Neutrophil (primary cell): ENCODE results near the gene NAALADL2.

Source experiments
- H3K27ac ChIP-seq: fragments of 200-600 bp; sonication (generic); 2 replicates; pipeline ENCODE4 v1.5.1; 2016; ENCODE audit warnings: mild to moderate bottlenecking, moderate library complexity
- H3K27me3 ChIP-seq: fragments of 200-600 bp; sonication (generic); 2 replicates; pipeline ENCODE4 v1.6.0; 2016; ENCODE audit warnings: mild to moderate bottlenecking
- H3K36me3 ChIP-seq: fragments of 200-600 bp; sonication (generic); 2 replicates; pipeline ENCODE4 v1.5.1; 2017
- H3K4me1 ChIP-seq, 2 experiments: fragments of 200-600 bp in 1 of 2; sonication (generic) in 1 of 2; 1 replicate in 1 of 2; 2 replicates in 1 of 2; pipeline versions ENCODE4 v1.5.1 to v1.6.1; 2013 to 2016; ENCODE audit warnings: low read depth in 1 of 2, low read length in 1 of 2, mild to moderate bottlenecking in 1 of 2, moderate library complexity in 1 of 2; ENCODE audit not compliant: control insufficient read depth in 1 of 2, insufficient read depth in 1 of 2
- H3K4me3 ChIP-seq, 2 experiments: fragments of 200-600 bp in 1 of 2; sonication (generic) in 1 of 2; 1 replicate in 1 of 2; 2 replicates in 1 of 2; pipeline ENCODE4 v1.5.1; 2013 to 2016; ENCODE audit warnings: low read depth in 1 of 2, low read length in 1 of 2, mild to moderate bottlenecking in 1 of 2, moderate library complexity in 1 of 2
- H3K9me3 ChIP-seq: fragments of 200-600 bp; sonication (generic); 2 replicates; pipeline ENCODE4 v1.5.1; 2016
- CTCF ChIP-seq: fragments of 200-600 bp; sonication (generic); IDR thresholded peaks from 2 replicates; pipeline ENCODE4 v1.5.1; 2016; ENCODE audit warnings: antibody characterized with exemption

Gene NAALADL2

GRCh38 chr3:174859114-174859735, at the start of gene NAALADL2:
TSS of gene NAALADL2 (plus strand) at chr3:174859334.
- Histone ChIP-seq H3K27me3 (no peaks in the 10 kb centered on the region), H3K4me1 (no peaks in the 10 kb centered on the region), H3K27ac (no peak within 1 kb of the TSS), H3K4me3 (no peak within 1 kb of the TSS), H3K9me3 (no peaks in the 10 kb centered on the region), H3K36me3 (no peaks in the 10 kb centered on the region)
- no peak for TF ChIP-seq CTCF

GRCh38 chr3:174810254-174810653, 48.9 kb upstream of the NAALADL2 start:
- Histone ChIP-seq H3K4me1 (peaks cover 0 to 3% of the 10 kb centered on the region in 2 experiments), H3K36me3 (no peaks in the 10 kb centered on the region), H3K4me3 (no peak overlapping the region), H3K27ac (no peak overlapping the region), H3K27me3 (no peaks in the 10 kb centered on the region), H3K9me3 (no peaks in the 10 kb centered on the region)
- TF ChIP-seq CTCF = no peak

GRCh38 chr3:174812172-174812862, 46.8 kb upstream of the NAALADL2 start:
- no peak for TF ChIP-seq CTCF
- Histone ChIP-seq H3K36me3 (no peaks in the 10 kb centered on the region), H3K4me1 (peaks cover 0 to 3% of the 10 kb centered on the region in 2 experiments), H3K27ac (no peak overlapping the region), H3K4me3 (no peak overlapping the region), H3K9me3 (no peaks in the 10 kb centered on the region), H3K27me3 (no peaks in the 10 kb centered on the region)

- TF ChIP-seq CTCF = no peak
- H3K4me1 ChIP-seq = no peaks in the 10 kb centered on the region
- no peaks in the 10 kb centered on the region for H3K9me3 ChIP-seq
- no peak overlapping the region for H3K4me3 ChIP-seq
- no peaks in the 10 kb centered on the region for H3K27me3 ChIP-seq
- no peak overlapping the region for H3K27ac ChIP-seq
- no peaks in the 10 kb centered on the region for H3K36me3 ChIP-seq
Observed at GRCh38 chr3:174815750-174816149, 43.4 kb upstream of the NAALADL2 start.

- Histone ChIP-seq H3K27me3 (no peaks in the 10 kb centered on the region), H3K4me3 (no peak overlapping the region), H3K27ac (no peak overlapping the region), H3K36me3 (no peaks in the 10 kb centered on the region), H3K4me1 (no peaks in the 10 kb centered on the region), H3K9me3 (no peaks in the 10 kb centered on the region)
- no peak for TF ChIP-seq CTCF
Observed at GRCh38 chr3:174820885-174821284, 38.2 kb upstream of the NAALADL2 start.
